Activated naive CD8-positive, alpha-beta T cell treated with anti-CD3 and anti-CD28 coated beads, Interleukin-2, amount 10 ng/mL, durations not matched to agents 7 days and 5 days (primary cell): Measurements from ENCODE around the gene GZMM. TPM values are rescaled to one million over a fixed set of nuclear protein-coding genes. Genes with fewer than 3 reads are reported as not detected.

ENCODE experiments used
- ATAC-seq: fragments of 150-1000 bp; cut with Tn5 transposase; one replicate; pipeline ENCODE4 v1.10.0; 2021; ENCODE audit warnings: low read depth, moderate library complexity
- POLR2A ChIA-PET: fragments of 350-600 bp; sonication (Branson Sonifier 250); formaldehyde crosslinking; loops from one replicate; lab custom pipeline; 2021; ENCODE audit warnings: antibody characterized with exemption; lab: Charles Lee
- DNase-seq: peaks from one replicate; pipeline ENCODE4 v3.0.0; 2021
- H3K27ac Mint-ChIP-seq: one replicate; pipeline ENCODE4 v1.8.0; 2022; ENCODE audit warnings: mild to moderate bottlenecking, mixed read lengths
- H3K27me3 Mint-ChIP-seq: one replicate; pipeline ENCODE4 v1.8.0; 2022; ENCODE audit warnings: mild to moderate bottlenecking, moderate library complexity, mixed read lengths
- H3K36me3 Mint-ChIP-seq: one replicate; pipeline ENCODE4 v1.8.0; 2021; ENCODE audit warnings: mild to moderate bottlenecking, mixed read lengths
- H3K4me1 Mint-ChIP-seq: one replicate; pipeline ENCODE4 v1.8.0; 2021; ENCODE audit warnings: mixed read lengths
- H3K4me3 Mint-ChIP-seq: one replicate; pipeline ENCODE4 v1.8.0; 2022; ENCODE audit warnings: mild to moderate bottlenecking, moderate library complexity, mixed read lengths
- H3K9me3 Mint-ChIP-seq: one replicate; pipeline ENCODE4 v1.8.0; 2021; ENCODE audit warnings: mixed read lengths
- total RNA-seq, 2 experiments: library from RNA; stranded (reverse); gene quantifications; one replicate each; pipeline ENCODE4 v1.2.3, GENCODE V29; 2021

The GZMM gene
- total RNA-seq, 2 experiments from 2014 or later, result 81.5 to 84.5 TPM

GRCh38 chr19:506404-507285, 37.2 kb upstream of the GZMM start:
- peak; percentile 66 for ATAC-seq
- no peaks in the 10 kb centered on the region for H3K27me3 Mint-ChIP-seq
- H3K9me3 Mint-ChIP-seq, result no peaks in the 10 kb centered on the region
- H3K27ac Mint-ChIP-seq, result peak overlapping the region; percentile 99
- H3K36me3 Mint-ChIP-seq, result peaks cover 3% of the 10 kb centered on the region
- peaks cover 28% of the 10 kb centered on the region for H3K4me1 Mint-ChIP-seq
- DNase-seq, result peak; percentile 91
- H3K4me3 Mint-ChIP-seq, result peak overlapping the region; percentile 96
- POLR2A ChIA-PET, result interaction anchor here (0.7 to 2.2 kb wide), 13 partner anchors 11 to 769 kb away, joined by 3 to 32 read pairs (median 4); partner anchors contain the start of genes BSG, CDC34, FAM174C and PTBP1

GRCh38 chr19:507286-508203, 36.3 kb upstream of the GZMM start, which contains the start of gene TPGS1:
TSS of gene TPGS1 (plus strand) at chr19:507497. CDS start at chr19:507507, 10 bp downstream.
- Mint-ChIP-seq H3K27ac (peak within 1 kb of the TSS; percentile 99), H3K9me3 (no peaks in the 10 kb centered on the region), H3K4me1 (peaks cover 30% of the 10 kb centered on the region), H3K27me3 (no peaks in the 10 kb centered on the region), H3K36me3 (peaks cover 3% of the 10 kb centered on the region), H3K4me3 (peak within 1 kb of the TSS; percentile 96)
- ATAC-seq (peak; percentile 44), DNase-seq (peak; percentile 88)
- POLR2A ChIA-PET, result interaction anchor here (1.0 to 2.2 kb wide), 10 partner anchors 12 to 768 kb away, joined by 3 to 32 read pairs (median 5); partner anchors contain the start of genes BSG, CDC34, FAM174C and PTBP1

DNA sequence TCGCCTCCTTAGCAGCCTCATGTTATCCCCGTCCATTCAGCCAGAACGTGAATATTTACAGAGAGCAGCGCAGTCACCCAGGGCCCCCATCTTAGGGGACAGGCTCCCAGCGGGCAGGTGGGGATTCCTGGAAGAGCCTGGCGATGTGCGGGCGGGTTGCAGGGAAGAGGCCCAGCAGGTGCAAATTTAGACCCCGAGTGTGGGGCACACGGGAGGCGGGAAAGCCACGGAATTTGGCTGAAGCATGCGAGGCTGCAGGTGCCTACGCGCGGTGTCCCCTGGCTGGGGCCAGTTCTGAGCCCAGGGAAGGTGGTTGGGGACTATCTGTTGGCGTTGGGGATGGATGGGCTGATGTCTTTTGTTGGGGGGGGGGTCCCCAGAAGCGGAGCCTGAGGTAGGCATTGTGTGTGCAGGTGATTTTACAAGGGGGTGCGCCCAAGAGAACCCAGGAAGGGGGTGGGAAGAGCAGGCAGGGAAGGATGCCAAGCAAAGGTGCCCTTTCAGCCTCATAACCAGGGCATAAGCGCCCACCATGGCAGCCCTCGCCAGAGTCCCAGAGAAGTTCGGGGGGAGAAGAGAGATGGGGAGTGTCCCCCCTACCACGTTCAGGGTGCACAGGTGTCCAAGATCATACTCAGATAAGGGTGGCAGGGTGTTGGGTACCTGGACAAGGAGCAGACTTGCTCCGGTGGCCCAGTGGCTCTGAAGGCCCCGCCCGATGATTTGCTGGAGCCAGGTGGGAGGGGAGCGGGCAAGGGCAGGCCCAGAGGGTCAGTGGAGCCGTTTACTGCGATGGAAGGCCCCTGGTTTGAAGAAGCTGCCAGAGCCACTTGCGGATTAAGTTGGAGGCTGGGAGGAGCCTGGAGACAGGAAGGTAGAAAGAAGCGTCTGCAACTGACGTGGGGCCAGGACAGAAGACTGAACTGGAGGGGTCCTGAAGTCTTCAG, 35.4 kb upstream of the GZMM start:
- Mint-ChIP-seq H3K4me1 (peaks cover 26% of the 10 kb centered on the region), H3K27ac (peak overlapping the region; percentile 99), H3K4me3 (peak overlapping the region; percentile 96), H3K27me3 (no peaks in the 10 kb centered on the region), H3K9me3 (no peaks in the 10 kb centered on the region), H3K36me3 (peaks cover 3% of the 10 kb centered on the region)
- no peak for DNase-seq
- no peak for ATAC-seq
- POLR2A ChIA-PET, result interaction anchor here (1.4 to 3.9 kb wide), 3 partner anchors 23 to 165 kb away, joined by 5 to 78 read pairs (median 11); partner anchors contain the start of genes BSG and CDC34

GRCh38 chr19:510606-511100, 33.2 kb upstream of the GZMM start:
- H3K27ac Mint-ChIP-seq, result peak overlapping the region; percentile 91
- no peaks in the 10 kb centered on the region for H3K9me3 Mint-ChIP-seq
- H3K4me1 Mint-ChIP-seq, result peaks cover 30% of the 10 kb centered on the region
- peaks cover 10% of the 10 kb centered on the region for H3K36me3 Mint-ChIP-seq
- H3K27me3 Mint-ChIP-seq, result no peaks in the 10 kb centered on the region
- ATAC-seq, result peak; percentile 53
- DNase-seq, result peak; percentile 97
- POLR2A ChIA-PET, result interaction anchor here (0.5 to 3.9 kb wide), 18 partner anchors 11 to 758 kb away, joined by 3 to 78 read pairs (median 6); partner anchors contain the start of genes CDC34, CIRBP, MED16 and POLRMT
- H3K4me3 Mint-ChIP-seq, result peak overlapping the region; percentile 75

- Mint-ChIP-seq H3K4me1 (peaks cover 28% of the 10 kb centered on the region), H3K27ac (peak overlapping the region; percentile 91), H3K4me3 (peak overlapping the region; percentile 75), H3K36me3 (peaks cover 10% of the 10 kb centered on the region), H3K27me3 (no peaks in the 10 kb centered on the region), H3K9me3 (no peaks in the 10 kb centered on the region)
- ATAC-seq (peak; percentile 59), DNase-seq (peak; percentile 86)
- POLR2A ChIA-PET, result interaction anchor here (0.5 to 3.9 kb wide), 18 partner anchors 10 to 758 kb away, joined by 3 to 78 read pairs (median 6); partner anchors contain the start of genes CDC34, CIRBP, MED16 and RNF126
Measured at GRCh38 chr19:511101-511851, 32.6 kb upstream of the GZMM start.

GRCh38 chr19:512547-513365, 31.1 kb upstream of the GZMM start:
- Mint-ChIP-seq H3K27ac (peak overlapping the region; percentile 91), H3K36me3 (peaks cover 10% of the 10 kb centered on the region), H3K9me3 (no peaks in the 10 kb centered on the region), H3K4me3 (no peak overlapping the region), H3K4me1 (peaks cover 30% of the 10 kb centered on the region), H3K27me3 (no peaks in the 10 kb centered on the region)
- DNase-seq (no peak), ATAC-seq (no peak)
- POLR2A ChIA-PET, result interaction anchor here (3.9 kb wide), 1 partner anchor 19 kb away, joined by 78 read pairs; the partner anchor contains the start of gene CDC34

DNA sequence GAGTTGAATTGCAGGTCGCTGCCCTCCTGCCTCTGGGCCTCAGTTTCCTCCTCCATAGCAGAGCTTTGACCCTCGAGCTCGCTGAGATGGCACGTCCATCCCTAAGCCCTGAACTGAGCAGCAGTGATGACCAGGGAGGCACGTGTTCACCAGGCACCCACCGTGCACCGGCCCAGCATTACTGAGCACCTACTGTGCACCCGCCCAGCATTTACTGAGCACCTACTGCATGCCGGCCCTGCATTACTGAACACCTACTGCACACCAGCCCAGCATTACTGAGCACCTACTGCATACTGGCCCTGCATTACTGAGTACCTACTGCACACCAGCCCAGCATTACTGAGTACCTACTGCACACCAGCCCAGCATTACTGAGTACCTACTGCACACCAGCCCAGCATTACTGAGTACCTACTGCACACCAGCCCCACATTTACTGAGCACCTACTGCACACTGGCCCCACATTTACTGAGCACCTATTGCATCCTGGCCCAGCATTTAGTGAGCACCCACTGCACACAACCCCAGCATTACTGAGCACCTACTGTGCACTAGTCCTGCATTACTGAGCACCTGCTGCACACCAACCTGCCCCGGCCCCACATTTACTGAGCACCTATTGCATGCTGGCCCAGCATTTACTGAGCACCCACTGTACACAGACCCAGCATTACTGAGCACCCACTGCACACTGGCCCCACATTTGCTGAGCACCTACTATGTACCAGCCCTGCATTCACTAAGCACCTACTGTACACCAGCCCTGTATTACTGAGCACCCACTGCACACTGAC, 30.3 kb upstream of the GZMM start:
- H3K27ac Mint-ChIP-seq, result no peak overlapping the region
- H3K9me3 Mint-ChIP-seq, result no peaks in the 10 kb centered on the region
- no peak overlapping the region for H3K4me3 Mint-ChIP-seq
- H3K36me3 Mint-ChIP-seq, result peaks cover 10% of the 10 kb centered on the region
- peaks cover 25% of the 10 kb centered on the region for H3K4me1 Mint-ChIP-seq
- no peak for ATAC-seq
- no peak for DNase-seq
- H3K27me3 Mint-ChIP-seq, result no peaks in the 10 kb centered on the region
- POLR2A ChIA-PET, result no interaction called here

GRCh38 chr19:514166-514663, 29.6 kb upstream of the GZMM start:
- no peaks in the 10 kb centered on the region for H3K9me3 Mint-ChIP-seq
- no peaks in the 10 kb centered on the region for H3K27me3 Mint-ChIP-seq

GRCh38 chr19:517721-518597, 25.9 kb upstream of the GZMM start:
- no peak overlapping the region for H3K27ac Mint-ChIP-seq
- no peak overlapping the region for H3K4me3 Mint-ChIP-seq
- POLR2A ChIA-PET, result interaction anchor here (1.2 to 1.7 kb wide), 2 partner anchors 13 to 14 kb away, joined by 6 to 9 read pairs; partner anchors contain the start of gene CDC34
- ATAC-seq (peak; percentile 12), DNase-seq (no peak)
- H3K4me1 Mint-ChIP-seq, result peaks cover 8% of the 10 kb centered on the region
- peaks cover 2% of the 10 kb centered on the region for H3K9me3 Mint-ChIP-seq
- H3K27me3 Mint-ChIP-seq, result no peaks in the 10 kb centered on the region
- peaks cover 6% of the 10 kb centered on the region for H3K36me3 Mint-ChIP-seq

More at GRCh38 chr19:514166-514663, 29.6 kb upstream of the GZMM start:
- POLR2A ChIA-PET, result interaction anchor here (1.1 kb wide), 1 partner anchor 17 kb away, joined by 5 read pairs; the partner anchor contains the start of gene CDC34
- no peak for DNase-seq
- Mint-ChIP-seq H3K27ac (no peak overlapping the region), H3K4me1 (peaks cover 20% of the 10 kb centered on the region), H3K36me3 (peaks cover 6% of the 10 kb centered on the region), H3K4me3 (no peak overlapping the region)
- ATAC-seq, result no peak
